WI38 (cell line): Measurements from ENCODE around the gene UBL3.

ENCODE experiments used
- H3K4me3 ChIP-seq: 2 replicates; pipeline ENCODE4 v1.5.1; 2011; ENCODE audit warnings: low read depth, mild to moderate bottlenecking, control low read depth, low read length
- CTCF ChIP-seq: IDR thresholded peaks from 2 replicates; pipeline ENCODE4 v1.5.1; 2012; ENCODE audit warnings: low read depth, mild to moderate bottlenecking, control low read depth, low read length

The UBL3 gene

GRCh38 chr13:29887030-29887557, 36.7 kb upstream of the UBL3 start:
- H3K4me3 ChIP-seq = no peak overlapping the region
- no peak for TF ChIP-seq CTCF

- no peak overlapping the region for H3K4me3 ChIP-seq
- no peak for TF ChIP-seq CTCF
These were observed 36.0 kb upstream of the UBL3 start for GRCh38 chr13:29886446-29886845.

GRCh38 chr13:29885989-29886388, 35.6 kb upstream of the UBL3 start:
- H3K4me3 ChIP-seq = no peak overlapping the region
- no peak for TF ChIP-seq CTCF

GRCh38 chr13:29884671-29885430, 34.4 kb upstream of the UBL3 start:
- no peak overlapping the region for H3K4me3 ChIP-seq
- no peak for TF ChIP-seq CTCF

- H3K4me3 ChIP-seq = no peak overlapping the region
- TF ChIP-seq CTCF = no peak
These were observed 33.6 kb upstream of the UBL3 start for GRCh38 chr13:29883941-29884518.

GRCh38 chr13:29882076-29882475, 31.7 kb upstream of the UBL3 start:
- no peak overlapping the region for H3K4me3 ChIP-seq
- no peak for TF ChIP-seq CTCF

- no peak for TF ChIP-seq CTCF
- no peak overlapping the region for H3K4me3 ChIP-seq
These were observed 27.7 kb upstream of the UBL3 start for GRCh38 chr13:29878101-29878500.
